Kidney (tissue), 14 donors: Measurements from ENCODE around the gene CCDC159. TPM values are rescaled to one million over a fixed set of nuclear protein-coding genes. Genes with fewer than 3 reads are reported as not detected.

Experiments used
- DNase-seq, 5 donors: peaks; one replicate each; pipeline ENCODE4 v3.0.0-alpha.2; 2013 to 2020
- FAIRE-seq: peaks from 2 replicates; lab custom pipeline; 2012; peaks lifted over from hg19 to GRCh38; lab: Jason Lieb, UNC
- H3K27ac ChIP-seq, 2 donors: one replicate each; pipeline ENCODE4 v1.7.0; 2013; ENCODE audit warnings: low read depth in 2 of 2, low read length in 2 of 2, inconsistent platforms in 1 of 2
- H3K27me3 ChIP-seq: one replicate; pipeline ENCODE4 v1.7.1; 2013; ENCODE audit warnings: low read length, inconsistent platforms; ENCODE audit not compliant: control insufficient read depth, insufficient read depth
- H3K36me3 ChIP-seq, 3 donors: one replicate each; pipeline versions ENCODE4 v1.7.0 to v1.7.1; 2013; ENCODE audit warnings: low read length in 3 of 3, control low read depth in 1 of 3, inconsistent platforms in 1 of 3; ENCODE audit not compliant: insufficient read depth in 3 of 3, control insufficient read depth in 2 of 3
- H3K4me1 ChIP-seq, 3 donors: one replicate each; pipeline versions ENCODE4 v1.7.0 to v1.7.1; 2013; ENCODE audit warnings: low read length in 3 of 3, inconsistent platforms in 1 of 3, low read depth in 1 of 3; ENCODE audit not compliant: control insufficient read depth in 2 of 3, insufficient read depth in 2 of 3
- H3K4me3 ChIP-seq, 3 donors: one replicate each; pipeline versions ENCODE4 v1.7.0 to v1.8.1; 2013; ENCODE audit warnings: low read length in 3 of 3, control low read depth in 1 of 3, inconsistent platforms in 1 of 3
- H3K9ac ChIP-seq, 3 donors: one replicate each; pipeline versions ENCODE4 v1.7.0 to v1.7.1; 2013; ENCODE audit warnings: low read length in 3 of 3, control low read depth in 1 of 3, inconsistent platforms in 1 of 3
- H3K9me3 ChIP-seq, 3 donors: one replicate each; pipeline versions ENCODE4 v1.7.0 to v1.7.1; 2013; ENCODE audit warnings: low read length in 3 of 3, control low read depth in 1 of 3, inconsistent platforms in 1 of 3; ENCODE audit not compliant: control insufficient read depth in 2 of 3, insufficient read depth in 1 of 3
- intact Hi-C: fragments of 100-400 bp; cut with DNase I; formaldehyde crosslinking; loops from one replicate; pipeline ENCODE4 v1.11.1; 2022
- polyA plus RNA-seq: library from polyadenylated mRNA; stranded (reverse); fragments of 350-450 nt; fragmentation: Illumina TruSeq; extraction: RNeasy Lipid Tissue Mini Kit (QIAGEN cat#74804); gene quantifications from one replicate; pipeline ENCODE4 v1.2.3, GENCODE V29; 2014; ENCODE audit warnings: low read depth, low replicate concordance; ENCODE audit not compliant: insufficient read depth
- total RNA-seq: library from RNA; stranded (reverse); fragmentation: NEBNext Ultra II Directional; extraction: Animal tissue kit (Norgen Biotek cat#: 25700); gene quantifications from one replicate; pipeline ENCODE4 v1.2.1, GENCODE V29; 2021
- TF ChIP-seq, protein P1 (sequence below): IDR thresholded peaks from 3 replicates; pipeline ENCODE4 v1.5.1; 2012; ENCODE audit warnings: mild to moderate bottlenecking, moderate library complexity, borderline replicate concordance; ENCODE audit not compliant: insufficient read depth; ENCODE audit errors: extremely low read depth
- donor health status: control.
- donor health status: control.
- donor health status: control.
- donor health status: control.
- donor health status: control.
- donor health status: DM: yes; HTN: yes; CAD: no.
- donor health status: Normal renal cell carcinoma (clear cell type).

CCDC159 gene
- total and polyA plus RNA-seq, 2 donors from 2014 or later, result 28.9 to 50.7 TPM

DNA sequence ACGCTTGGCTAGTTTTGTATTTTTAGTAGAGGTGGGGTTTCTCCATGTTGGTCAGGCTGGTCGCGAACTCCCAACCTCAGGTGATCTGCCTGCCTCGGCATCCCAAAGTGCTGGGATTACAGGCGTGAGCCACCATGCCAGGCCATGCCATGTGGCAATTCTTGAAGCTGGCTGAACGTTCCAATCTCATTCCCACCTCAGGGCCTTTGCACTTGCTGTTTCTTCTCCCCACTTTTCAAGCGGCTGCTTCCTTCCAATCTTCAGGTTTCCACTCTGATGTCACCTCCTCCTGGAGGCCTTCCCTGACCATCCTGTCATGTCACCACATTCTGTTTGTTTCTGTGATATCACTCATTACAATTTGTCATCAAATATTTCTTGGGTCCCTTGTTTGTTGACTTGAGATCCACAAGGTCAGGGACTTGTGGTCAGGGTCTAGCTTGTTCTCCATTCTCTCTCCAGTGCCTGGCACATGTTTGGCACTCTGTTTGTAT, 33.6 kb downstream of the CCDC159 start:
- DNase-seq, result no peak
- H3K9ac ChIP-seq, result no peak overlapping the region
- no peaks in the 10 kb centered on the region for H3K9me3 ChIP-seq
- intact Hi-C loops, result no loop called here
- peaks cover 7% of the 10 kb centered on the region for H3K27me3 ChIP-seq
- peak overlapping the region in 1 of 3 donors; percentile 77 for H3K4me3 ChIP-seq
- no peak overlapping the region for H3K27ac ChIP-seq
- H3K36me3 ChIP-seq, result no peaks in the 10 kb centered on the region
- peaks cover 0 to 43% (median 0%) of the 10 kb centered on the region in 3 donors for H3K4me1 ChIP-seq
- TF ChIP-seq, protein P1, sequence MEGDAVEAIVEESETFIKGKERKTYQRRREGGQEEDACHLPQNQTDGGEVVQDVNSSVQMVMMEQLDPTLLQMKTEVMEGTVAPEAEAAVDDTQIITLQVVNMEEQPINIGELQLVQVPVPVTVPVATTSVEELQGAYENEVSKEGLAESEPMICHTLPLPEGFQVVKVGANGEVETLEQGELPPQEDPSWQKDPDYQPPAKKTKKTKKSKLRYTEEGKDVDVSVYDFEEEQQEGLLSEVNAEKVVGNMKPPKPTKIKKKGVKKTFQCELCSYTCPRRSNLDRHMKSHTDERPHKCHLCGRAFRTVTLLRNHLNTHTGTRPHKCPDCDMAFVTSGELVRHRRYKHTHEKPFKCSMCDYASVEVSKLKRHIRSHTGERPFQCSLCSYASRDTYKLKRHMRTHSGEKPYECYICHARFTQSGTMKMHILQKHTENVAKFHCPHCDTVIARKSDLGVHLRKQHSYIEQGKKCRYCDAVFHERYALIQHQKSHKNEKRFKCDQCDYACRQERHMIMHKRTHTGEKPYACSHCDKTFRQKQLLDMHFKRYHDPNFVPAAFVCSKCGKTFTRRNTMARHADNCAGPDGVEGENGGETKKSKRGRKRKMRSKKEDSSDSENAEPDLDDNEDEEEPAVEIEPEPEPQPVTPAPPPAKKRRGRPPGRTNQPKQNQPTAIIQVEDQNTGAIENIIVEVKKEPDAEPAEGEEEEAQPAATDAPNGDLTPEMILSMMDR, result no peak
- no peak for FAIRE-seq

DNA sequence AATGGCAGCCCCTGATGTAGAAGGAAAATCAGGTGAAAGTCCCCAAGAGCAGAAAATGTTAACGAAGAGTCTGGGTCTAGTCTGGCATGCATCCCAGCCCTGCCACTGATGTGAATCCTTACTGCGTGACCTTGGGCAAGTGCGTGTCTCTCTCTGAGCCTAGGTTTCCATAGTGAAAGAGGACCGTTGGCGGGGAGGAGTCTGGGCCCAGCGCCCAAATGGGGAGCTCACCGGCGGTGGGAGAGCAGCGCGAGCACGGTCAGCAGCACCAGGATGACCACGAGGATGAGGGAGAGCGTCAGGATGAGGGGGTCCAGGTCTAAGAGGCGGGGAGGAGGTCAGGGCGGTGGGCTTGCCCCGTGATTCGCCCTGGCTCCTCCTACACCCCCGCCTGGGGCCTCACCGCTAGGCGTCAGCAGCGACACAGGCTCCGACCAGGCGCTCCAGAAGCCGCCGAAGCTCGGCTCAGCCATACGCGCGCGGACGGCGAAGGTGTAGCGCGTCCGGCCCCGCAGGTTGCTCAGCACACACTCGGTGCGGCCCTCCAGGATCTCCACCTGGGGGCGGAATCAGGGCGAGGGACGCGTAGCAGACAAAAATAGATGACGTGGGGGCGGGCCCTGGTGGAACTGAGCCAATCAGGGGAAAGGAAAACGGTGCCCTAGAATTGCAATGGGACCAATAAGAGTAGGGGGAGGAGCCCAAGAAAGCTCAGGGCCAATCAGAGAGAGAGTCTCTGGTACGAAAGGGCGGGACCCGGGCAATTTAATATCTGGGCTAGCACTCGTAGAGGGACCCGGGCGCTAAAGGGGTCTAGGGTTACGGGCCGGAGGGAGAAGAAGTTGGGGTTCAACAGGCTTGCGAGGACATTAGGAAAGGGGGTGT, 34.6 kb downstream of the CCDC159 start:
- Histone ChIP-seq H3K4me3 (peak overlapping the region; percentile 69 to 77 (median 76)), H3K27me3 (peaks cover 7% of the 10 kb centered on the region), H3K27ac (peak overlapping the region; percentile 81 to 90), H3K9ac (peak overlapping the region; percentile 25 to 75 (median 68)), H3K9me3 (no peaks in the 10 kb centered on the region), H3K36me3 (no peaks in the 10 kb centered on the region), H3K4me1 (peaks cover 0 to 36% (median 0%) of the 10 kb centered on the region in 3 donors)
- intact Hi-C loops, result no loop called here
- peak; percentile 64 for FAIRE-seq
- TF ChIP-seq, protein P1, result peak; percentile 73
- peak; percentile 97 to 99 (median 99) for DNase-seq

DNA sequence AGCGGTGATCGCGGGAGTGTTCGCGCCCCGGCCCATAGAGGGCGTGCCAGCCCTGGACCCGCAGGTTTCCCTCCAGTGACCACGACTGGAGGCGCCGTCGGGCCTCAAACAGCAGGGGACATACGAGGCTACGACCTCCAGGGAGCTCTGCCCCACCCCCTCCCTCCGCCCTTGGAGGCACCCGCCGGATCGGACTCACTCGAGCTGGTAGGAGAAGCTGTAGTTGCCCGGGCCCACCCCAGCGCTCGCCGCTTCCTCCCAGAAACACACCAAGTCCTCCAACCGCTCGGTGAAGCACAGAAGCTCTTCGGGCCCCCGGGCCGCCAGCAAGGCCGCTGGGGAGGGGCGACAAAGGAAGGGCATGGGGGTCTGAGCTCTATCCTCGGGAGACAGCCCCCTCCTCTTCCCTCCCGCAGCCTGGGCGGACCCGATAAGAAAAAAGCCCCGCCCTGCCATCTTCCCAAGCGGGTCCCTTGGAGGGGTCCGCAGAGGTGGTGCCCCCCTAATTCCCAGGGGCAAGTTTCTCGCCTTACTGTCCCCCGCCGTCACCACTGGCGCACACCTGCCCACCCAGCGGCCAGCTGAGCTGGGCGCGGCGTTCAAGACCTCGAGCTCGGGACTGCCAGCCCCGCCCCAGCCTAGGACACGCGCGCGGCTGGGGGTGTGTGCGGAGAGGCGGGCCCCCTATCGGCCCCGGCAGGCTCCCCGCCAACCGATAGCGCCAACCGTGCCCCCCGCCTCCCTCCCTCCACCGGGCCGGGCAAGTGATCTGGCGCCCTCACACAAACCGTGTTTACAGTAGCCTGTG, 36.8 kb downstream of the CCDC159 start:
- DNase-seq, result peak; percentile 44 to 89 (median 68)

More for the DNA sequence above, 36.8 kb downstream of the CCDC159 start:
- TF ChIP-seq, protein P1, result peak; percentile 38
- Histone ChIP-seq H3K27ac (peak overlapping the region; percentile 51 to 59), H3K27me3 (peaks cover 7% of the 10 kb centered on the region), H3K9me3 (no peaks in the 10 kb centered on the region), H3K4me3 (peak overlapping the region in 1 of 3 donors; percentile 46), H3K36me3 (no peaks in the 10 kb centered on the region), H3K4me1 (peaks cover 0 to 26% (median 0%) of the 10 kb centered on the region in 3 donors), H3K9ac (peak overlapping the region in 1 of 3 donors; percentile 34)
- intact Hi-C loops, result no loop called here
- FAIRE-seq, result no peak
